ENCODE data around the gene CIAO2B.

Gene CIAO2B

DNA sequence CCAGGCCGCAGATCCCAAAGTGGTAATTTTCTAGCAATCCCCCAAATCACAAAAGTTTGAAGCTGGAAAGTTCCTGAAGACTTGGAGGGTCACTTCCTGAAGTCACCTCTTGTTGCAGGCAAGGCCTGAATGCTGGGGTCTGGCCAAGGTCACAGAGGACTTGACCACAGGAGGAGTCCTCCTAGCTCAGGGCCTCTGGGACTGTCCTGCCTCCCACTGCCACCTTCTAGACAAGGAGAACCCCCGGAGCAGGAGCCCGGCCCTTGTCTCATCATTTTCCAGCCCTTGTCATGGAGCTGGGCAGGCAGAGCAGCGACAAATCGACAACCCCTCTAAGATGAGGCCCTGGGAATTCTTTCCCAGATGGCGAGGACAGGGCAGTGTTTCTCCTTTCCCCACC, 15.8 kb downstream of the CIAO2B start:
- H3K4me1 Mint-ChIP-seq, result peaks cover 17% of the 10 kb centered on the region
- H3K4me3 Mint-ChIP-seq, result peak overlapping the region in 2 of 3 experiments; percentile 36 to 53
- no peaks in the 10 kb centered on the region for H3K9me3 Mint-ChIP-seq
- H3K27ac Mint-ChIP-seq, result peak overlapping the region in 2 of 3 experiments; percentile 69 to 93
- no peaks in the 10 kb centered on the region for H3K36me3 Mint-ChIP-seq (ENCODE audit: low read depth)
- TF ChIP-seq, protein P1, sequence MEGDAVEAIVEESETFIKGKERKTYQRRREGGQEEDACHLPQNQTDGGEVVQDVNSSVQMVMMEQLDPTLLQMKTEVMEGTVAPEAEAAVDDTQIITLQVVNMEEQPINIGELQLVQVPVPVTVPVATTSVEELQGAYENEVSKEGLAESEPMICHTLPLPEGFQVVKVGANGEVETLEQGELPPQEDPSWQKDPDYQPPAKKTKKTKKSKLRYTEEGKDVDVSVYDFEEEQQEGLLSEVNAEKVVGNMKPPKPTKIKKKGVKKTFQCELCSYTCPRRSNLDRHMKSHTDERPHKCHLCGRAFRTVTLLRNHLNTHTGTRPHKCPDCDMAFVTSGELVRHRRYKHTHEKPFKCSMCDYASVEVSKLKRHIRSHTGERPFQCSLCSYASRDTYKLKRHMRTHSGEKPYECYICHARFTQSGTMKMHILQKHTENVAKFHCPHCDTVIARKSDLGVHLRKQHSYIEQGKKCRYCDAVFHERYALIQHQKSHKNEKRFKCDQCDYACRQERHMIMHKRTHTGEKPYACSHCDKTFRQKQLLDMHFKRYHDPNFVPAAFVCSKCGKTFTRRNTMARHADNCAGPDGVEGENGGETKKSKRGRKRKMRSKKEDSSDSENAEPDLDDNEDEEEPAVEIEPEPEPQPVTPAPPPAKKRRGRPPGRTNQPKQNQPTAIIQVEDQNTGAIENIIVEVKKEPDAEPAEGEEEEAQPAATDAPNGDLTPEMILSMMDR (IDR thresholded peaks at IDR 0.05; ENCODE audit: unreplicated experiment in 3 of 3), result no peak
- H3K27me3 Mint-ChIP-seq (ENCODE audit: low read depth), result peaks cover 48% of the 10 kb centered on the region

DNA sequence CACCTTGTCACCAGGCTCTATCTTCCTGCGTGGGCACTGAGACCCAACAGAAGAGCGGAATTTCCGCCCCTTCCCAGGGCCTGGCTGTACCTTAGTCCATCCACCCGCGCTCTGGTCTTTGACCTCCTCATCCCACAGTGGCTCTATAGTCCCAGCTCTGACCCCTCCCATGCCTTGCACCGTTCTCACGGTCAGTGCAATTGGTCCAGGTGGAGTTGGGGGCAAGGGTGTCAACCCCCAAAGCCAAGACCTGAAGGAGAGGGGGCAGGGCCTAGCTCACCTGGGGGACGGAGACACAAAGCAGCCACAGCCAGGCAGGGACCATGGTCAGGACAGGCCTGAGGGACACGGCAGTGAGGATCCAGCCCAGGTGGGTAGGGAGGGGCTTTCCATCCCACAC, 16.5 kb downstream of the CIAO2B start:
- Mint-ChIP-seq H3K27ac (peak overlapping the region in 1 of 3 experiments; percentile 93), H3K36me3 (ENCODE audit: low read depth) (no peaks in the 10 kb centered on the region), H3K4me3 (peak overlapping the region in 1 of 3 experiments; percentile 32), H3K9me3 (no peaks in the 10 kb centered on the region), H3K4me1 (peaks cover 12% of the 10 kb centered on the region), H3K27me3 (ENCODE audit: low read depth) (peaks cover 44% of the 10 kb centered on the region)
- TF ChIP-seq, protein P1 (IDR thresholded peaks at IDR 0.05; ENCODE audit: unreplicated experiment in 3 of 3), result no peak

DNA sequence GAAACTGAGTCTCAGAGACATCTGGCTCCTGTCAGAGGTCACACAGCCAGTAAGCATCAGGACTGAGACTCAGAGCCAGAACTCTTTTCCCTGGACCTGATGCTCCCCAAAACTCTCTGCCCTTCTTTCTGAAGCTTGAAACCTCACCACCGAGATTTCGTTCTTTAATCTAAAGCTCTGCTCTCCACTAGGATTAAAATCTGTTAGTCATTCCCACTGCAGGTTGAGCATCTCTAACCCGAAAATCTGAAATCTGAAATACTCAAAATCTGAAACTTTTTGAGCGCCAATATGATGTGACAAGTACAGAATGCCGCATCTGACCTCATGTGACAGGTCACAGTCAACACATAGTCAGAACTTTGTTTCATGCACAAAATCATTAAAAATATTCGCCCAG, 17.7 kb downstream of the CIAO2B start:
- Mint-ChIP-seq H3K9me3 (no peaks in the 10 kb centered on the region), H3K4me1 (peaks cover 12% of the 10 kb centered on the region), H3K27me3 (ENCODE audit: low read depth) (peaks cover 43% of the 10 kb centered on the region), H3K4me3 (no peak overlapping the region), H3K36me3 (ENCODE audit: low read depth) (no peaks in the 10 kb centered on the region), H3K27ac (no peak overlapping the region)
- TF ChIP-seq, protein P1 (IDR thresholded peaks at IDR 0.05; ENCODE audit: unreplicated experiment in 3 of 3), result no peak

DNA sequence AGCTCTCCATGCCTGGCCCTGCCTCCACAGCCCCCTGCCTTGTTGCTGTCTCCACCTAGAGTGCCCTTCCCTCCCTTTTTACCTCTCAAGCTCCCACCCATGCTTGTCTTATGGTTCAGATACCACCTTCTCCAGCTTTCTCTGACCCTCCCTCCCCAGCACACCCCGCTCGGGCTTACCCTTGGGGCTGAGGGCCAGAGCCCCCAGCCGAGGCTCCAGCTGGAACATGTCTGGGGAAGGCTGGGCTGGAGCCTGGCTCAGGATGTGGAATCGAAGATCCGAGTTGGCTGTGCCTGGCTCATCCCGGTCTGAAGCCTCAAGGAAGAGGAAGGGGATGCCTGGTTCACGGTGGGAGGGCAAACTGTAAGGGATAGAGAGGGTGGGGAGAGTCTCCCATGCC, 19.2 kb downstream of the CIAO2B start:
- peaks cover 37% of the 10 kb centered on the region for H3K27me3 Mint-ChIP-seq (ENCODE audit: low read depth)
- no peak overlapping the region for H3K27ac Mint-ChIP-seq
- H3K4me3 Mint-ChIP-seq, result peak overlapping the region in 1 of 3 experiments; percentile 34
- no peaks in the 10 kb centered on the region for H3K9me3 Mint-ChIP-seq
- H3K36me3 Mint-ChIP-seq (ENCODE audit: low read depth), result no peaks in the 10 kb centered on the region
- peaks cover 6% of the 10 kb centered on the region for H3K4me1 Mint-ChIP-seq
- TF ChIP-seq, protein P1 (IDR thresholded peaks at IDR 0.05; ENCODE audit: unreplicated experiment in 3 of 3), result no peak

DNA sequence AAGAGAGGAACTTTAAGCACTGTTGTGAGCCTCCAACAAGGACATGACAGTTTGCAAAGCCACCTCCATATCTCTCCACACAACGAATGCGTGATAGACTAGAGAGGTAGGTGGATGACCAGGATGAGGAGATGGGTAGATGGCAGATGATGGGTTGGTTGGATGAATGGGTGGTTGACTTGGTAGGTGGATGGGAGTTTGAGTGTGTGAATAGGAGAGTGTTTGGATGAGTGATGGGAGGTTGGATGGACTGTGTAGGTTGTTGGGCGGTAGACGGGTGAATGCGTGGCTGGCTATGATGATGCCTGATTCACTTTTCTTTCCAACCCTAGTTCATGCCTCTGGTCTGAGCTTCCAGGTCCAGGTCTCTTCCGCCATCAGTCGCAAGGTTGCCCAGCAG, 19.7 kb downstream of the CIAO2B start:
- no peak overlapping the region for H3K4me3 Mint-ChIP-seq
- TF ChIP-seq, protein P1 (IDR thresholded peaks at IDR 0.05; ENCODE audit: unreplicated experiment in 3 of 3), result no peak
- no peaks in the 10 kb centered on the region for H3K36me3 Mint-ChIP-seq (ENCODE audit: low read depth)
- no peaks in the 10 kb centered on the region for H3K9me3 Mint-ChIP-seq
- H3K27me3 Mint-ChIP-seq (ENCODE audit: low read depth), result peaks cover 36% of the 10 kb centered on the region
- H3K4me1 Mint-ChIP-seq, result peaks cover 6% of the 10 kb centered on the region
- H3K27ac Mint-ChIP-seq, result no peak overlapping the region

DNA sequence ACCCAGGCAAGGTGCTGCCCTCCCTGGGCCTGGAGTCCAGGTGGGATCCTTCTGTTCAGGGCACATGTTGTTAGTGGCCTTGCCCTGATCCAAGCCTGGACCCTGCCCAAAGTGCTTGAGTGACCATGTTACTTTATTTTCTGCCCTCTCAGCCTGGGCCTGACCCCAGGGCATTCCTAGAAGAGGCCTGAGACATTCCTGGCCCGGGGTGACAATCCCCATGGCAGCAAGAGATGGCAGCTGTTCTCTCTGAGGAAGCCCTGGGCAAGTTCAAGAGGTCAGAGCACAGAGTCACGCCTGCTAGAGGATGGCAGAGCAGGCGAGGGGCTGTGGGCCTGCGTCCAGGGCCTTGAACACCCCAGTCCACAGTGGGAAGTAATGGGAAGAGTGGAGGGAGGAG, 20.5 kb downstream of the CIAO2B start:
- no peak overlapping the region for H3K27ac Mint-ChIP-seq
- TF ChIP-seq, protein P1 (IDR thresholded peaks at IDR 0.05; ENCODE audit: unreplicated experiment in 3 of 3), result no peak

More for the DNA sequence above, 20.5 kb downstream of the CIAO2B start:
- no peaks in the 10 kb centered on the region for H3K9me3 Mint-ChIP-seq
- H3K4me1 Mint-ChIP-seq, result no peaks in the 10 kb centered on the region
- peaks cover 30% of the 10 kb centered on the region for H3K27me3 Mint-ChIP-seq (ENCODE audit: low read depth)
- no peak overlapping the region for H3K4me3 Mint-ChIP-seq
- H3K36me3 Mint-ChIP-seq (ENCODE audit: low read depth), result no peaks in the 10 kb centered on the region
